ENCODE results near the gene CEBPE. TPM values are rescaled to one million over a fixed set of nuclear protein-coding genes. Genes with fewer than 3 reads are reported as not detected.

The CEBPE gene
- total RNA-seq, 3 donors from 2014 or later = 0.32 TPM; not detected in 2

DNA sequence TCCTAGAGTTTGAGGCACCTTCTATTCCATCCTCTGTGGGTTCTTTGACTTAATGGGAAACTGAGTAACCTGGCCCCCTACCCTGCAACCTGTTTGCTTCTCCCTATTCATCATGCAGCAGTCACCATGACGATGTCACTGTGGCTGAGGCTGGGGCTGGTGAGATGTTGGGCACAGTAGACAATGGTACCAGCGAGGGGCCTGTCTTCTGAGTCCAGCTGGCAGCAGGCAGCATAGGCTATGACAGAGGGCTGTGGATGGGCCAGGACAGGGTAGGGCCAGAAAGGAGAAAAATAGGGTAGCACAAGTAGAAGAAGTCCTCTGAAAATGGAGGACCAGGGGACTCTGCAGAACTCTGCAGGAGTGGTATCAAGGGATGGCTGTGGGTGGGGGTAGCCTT is 16.3 kb downstream of the CEBPE start:
- Histone ChIP-seq H3K36me3 (no peaks in the 10 kb centered on the region), H3K4me3 (no peak overlapping the region), H3K9me3 (no peaks in the 10 kb centered on the region), H3K4me1 (no peaks in the 10 kb centered on the region), H3K27ac (no peak overlapping the region), H3K27me3 (no peaks in the 10 kb centered on the region)
- intact Hi-C loops (cut with DNase I; ENCODE audit: low total_unique reads) = no loop called here
- TF ChIP-seq POLR2A (IDR thresholded peaks at IDR 0.05) (no peak), POLR2AphosphoS5 (IDR thresholded peaks at IDR 0.05) (no peak)
- TF ChIP-seq, protein P1, sequence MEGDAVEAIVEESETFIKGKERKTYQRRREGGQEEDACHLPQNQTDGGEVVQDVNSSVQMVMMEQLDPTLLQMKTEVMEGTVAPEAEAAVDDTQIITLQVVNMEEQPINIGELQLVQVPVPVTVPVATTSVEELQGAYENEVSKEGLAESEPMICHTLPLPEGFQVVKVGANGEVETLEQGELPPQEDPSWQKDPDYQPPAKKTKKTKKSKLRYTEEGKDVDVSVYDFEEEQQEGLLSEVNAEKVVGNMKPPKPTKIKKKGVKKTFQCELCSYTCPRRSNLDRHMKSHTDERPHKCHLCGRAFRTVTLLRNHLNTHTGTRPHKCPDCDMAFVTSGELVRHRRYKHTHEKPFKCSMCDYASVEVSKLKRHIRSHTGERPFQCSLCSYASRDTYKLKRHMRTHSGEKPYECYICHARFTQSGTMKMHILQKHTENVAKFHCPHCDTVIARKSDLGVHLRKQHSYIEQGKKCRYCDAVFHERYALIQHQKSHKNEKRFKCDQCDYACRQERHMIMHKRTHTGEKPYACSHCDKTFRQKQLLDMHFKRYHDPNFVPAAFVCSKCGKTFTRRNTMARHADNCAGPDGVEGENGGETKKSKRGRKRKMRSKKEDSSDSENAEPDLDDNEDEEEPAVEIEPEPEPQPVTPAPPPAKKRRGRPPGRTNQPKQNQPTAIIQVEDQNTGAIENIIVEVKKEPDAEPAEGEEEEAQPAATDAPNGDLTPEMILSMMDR (IDR thresholded peaks at IDR 0.05) = no peak
- DNase-seq (ENCODE audit: low spot score in 2 of 2) = no peak

DNA sequence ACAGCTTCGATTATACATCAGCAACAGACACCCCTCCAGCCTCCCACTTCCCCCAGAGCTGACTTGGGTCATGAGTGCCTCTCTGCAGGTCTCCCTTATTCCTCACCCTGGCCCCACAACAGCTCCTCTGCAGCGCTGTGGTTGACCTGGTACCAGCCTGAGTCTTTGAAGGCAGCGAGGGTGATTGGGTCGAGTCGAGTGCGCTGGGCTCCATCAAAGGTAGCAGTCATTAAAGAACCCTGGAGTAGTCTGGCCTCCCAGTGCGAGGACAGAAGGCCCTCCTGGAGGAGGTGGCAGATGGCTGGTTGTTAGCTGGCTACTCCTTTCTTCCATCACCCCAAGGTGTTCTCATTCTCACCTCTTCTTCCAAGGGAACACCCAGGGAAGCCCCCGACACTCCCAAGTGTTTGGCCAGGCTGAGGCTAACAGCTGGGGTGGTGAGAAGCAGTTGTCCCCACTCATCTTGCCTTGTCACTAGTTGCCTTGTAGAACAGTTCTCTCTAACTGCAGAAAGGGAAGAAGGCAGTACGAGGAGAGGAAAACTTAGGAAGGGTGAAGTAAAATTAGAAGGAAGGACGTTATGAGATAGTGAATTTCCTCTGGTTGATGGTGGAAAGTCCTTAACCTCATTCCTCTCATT is 16.9 kb downstream of the CEBPE start:
- TF ChIP-seq, protein P1 (IDR thresholded peaks at IDR 0.05) = no peak
- TF ChIP-seq POLR2AphosphoS5 (IDR thresholded peaks at IDR 0.05) (no peak), POLR2A (IDR thresholded peaks at IDR 0.05) (no peak)
- intact Hi-C loops (cut with DNase I; ENCODE audit: low total_unique reads) = no loop called here
- H3K9me3 ChIP-seq = no peaks in the 10 kb centered on the region
- DNase-seq (ENCODE audit: low spot score in 2 of 2) = no peak
- H3K27me3 ChIP-seq = no peaks in the 10 kb centered on the region
- no peak overlapping the region for H3K4me3 ChIP-seq
- H3K36me3 ChIP-seq = no peaks in the 10 kb centered on the region
- no peaks in the 10 kb centered on the region for H3K4me1 ChIP-seq
- H3K27ac ChIP-seq = no peak overlapping the region

DNA sequence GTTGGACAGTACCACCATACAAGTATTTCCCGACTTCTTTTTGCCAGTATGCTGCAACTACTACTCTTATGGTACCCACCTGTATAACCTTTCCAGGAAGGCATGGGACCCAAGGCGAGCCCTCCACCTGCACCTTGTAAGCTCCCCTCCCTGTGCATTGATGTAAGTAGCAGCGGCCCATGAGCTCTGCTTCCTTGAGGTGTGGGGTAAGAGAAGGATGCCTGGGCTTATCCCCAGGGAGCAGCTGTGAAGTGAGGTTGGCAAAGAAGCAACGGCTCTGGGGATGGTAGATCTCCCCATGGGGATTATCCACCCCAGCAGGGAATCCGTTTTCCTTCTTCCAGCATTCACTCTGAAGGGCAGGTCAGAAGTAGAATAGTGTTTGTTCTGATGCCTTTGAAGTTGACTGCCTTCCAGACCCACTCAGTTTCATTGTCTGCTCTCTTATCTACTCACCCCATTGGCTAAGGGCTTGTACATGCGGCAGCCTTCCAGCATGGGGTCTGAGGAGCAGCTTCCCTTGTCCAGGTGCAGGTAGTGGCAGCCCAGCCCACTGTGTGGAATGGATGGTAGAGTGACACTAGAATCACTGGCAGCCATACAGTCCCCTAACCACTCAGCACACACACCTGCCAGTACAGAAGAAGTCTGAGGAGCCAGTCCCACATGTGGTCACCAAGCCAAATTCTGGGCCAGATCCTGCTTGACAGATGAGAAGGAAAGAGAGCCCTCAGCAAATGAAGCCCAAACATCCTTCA is 17.7 kb downstream of the CEBPE start:
- no peak for DNase-seq (ENCODE audit: low spot score in 2 of 2)
- TF ChIP-seq, protein P1 (IDR thresholded peaks at IDR 0.05) = no peak
- TF ChIP-seq POLR2A (IDR thresholded peaks at IDR 0.05) (no peak), POLR2AphosphoS5 (IDR thresholded peaks at IDR 0.05) (no peak)
- intact Hi-C loops (cut with DNase I; ENCODE audit: low total_unique reads) = no loop called here

DNA sequence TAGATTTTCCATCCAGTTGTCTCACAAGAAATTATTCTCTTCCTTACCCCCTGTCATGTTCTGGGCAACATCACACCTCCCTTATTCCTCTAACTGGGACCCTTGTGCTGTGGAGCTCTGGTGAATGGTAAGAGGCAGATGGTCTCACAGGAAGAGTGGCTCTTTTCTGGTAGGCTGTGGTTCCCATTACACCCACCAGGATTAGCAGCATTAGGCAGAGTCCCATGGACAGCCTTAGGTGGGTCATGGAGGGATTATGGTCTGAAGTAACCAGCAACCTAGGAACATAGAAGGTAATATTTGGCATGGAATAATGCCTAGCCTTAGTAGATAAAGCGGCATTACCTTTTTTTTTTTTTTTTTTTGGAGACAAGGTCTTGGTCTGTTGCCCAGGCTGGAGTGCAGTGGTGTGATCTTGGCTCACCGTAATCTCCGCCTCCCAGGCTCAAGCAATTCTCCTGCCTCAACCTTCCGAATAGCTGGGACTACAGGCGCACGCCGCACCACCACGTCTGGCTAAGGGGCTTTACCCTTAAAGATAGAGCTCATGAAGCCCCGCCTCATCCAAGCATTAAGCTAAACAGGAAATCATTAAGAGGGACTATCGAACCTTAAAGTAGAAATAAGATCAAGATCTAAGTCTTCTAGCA is 19.7 kb downstream of the CEBPE start:
- Histone ChIP-seq H3K27me3 (no peaks in the 10 kb centered on the region), H3K9me3 (no peaks in the 10 kb centered on the region), H3K27ac (no peak overlapping the region), H3K36me3 (no peaks in the 10 kb centered on the region), H3K4me1 (peaks cover 0 to 3% of the 10 kb centered on the region in 2 donors), H3K4me3 (no peak overlapping the region)
- TF ChIP-seq POLR2A (IDR thresholded peaks at IDR 0.05) = no peak
- TF ChIP-seq, protein P1 (IDR thresholded peaks at IDR 0.05) = no peak
- TF ChIP-seq POLR2AphosphoS5 (IDR thresholded peaks at IDR 0.05) = no peak
- intact Hi-C loops (cut with DNase I; ENCODE audit: low total_unique reads) = no loop called here
- no peak for DNase-seq (ENCODE audit: low spot score in 2 of 2)

More for the DNA sequence above, 17.7 kb downstream of the CEBPE start:
- no peak overlapping the region for H3K4me3 ChIP-seq
- no peaks in the 10 kb centered on the region for H3K36me3 ChIP-seq
- peaks cover 0 to 3% of the 10 kb centered on the region in 2 donors for H3K4me1 ChIP-seq
- H3K9me3 ChIP-seq = no peaks in the 10 kb centered on the region
- no peak overlapping the region for H3K27ac ChIP-seq
- no peaks in the 10 kb centered on the region for H3K27me3 ChIP-seq

DNA sequence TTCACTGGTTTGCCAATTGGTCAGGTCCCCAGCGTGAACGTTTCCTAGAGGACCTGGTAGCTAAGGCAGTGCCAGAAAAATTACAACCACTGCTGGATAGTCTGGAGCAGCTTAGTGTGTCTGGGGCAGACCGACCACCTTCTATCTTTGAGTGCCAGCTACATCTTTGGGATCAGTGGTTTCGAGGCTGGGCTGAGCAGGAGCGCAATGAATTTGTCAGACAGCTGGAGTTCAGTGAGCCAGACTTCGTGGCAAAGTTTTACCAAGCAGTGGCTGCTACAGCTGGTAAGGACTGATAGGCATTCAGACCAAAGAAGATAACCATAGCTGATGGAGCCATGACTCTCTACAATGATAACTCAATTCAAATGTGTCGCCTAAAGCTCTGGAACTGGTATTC is 21.3 kb downstream of the CEBPE start:
- peaks cover 0 to 13% of the 10 kb centered on the region in 2 donors for H3K4me1 ChIP-seq
- intact Hi-C loops (cut with DNase I; ENCODE audit: low total_unique reads) = no loop called here
- H3K27me3 ChIP-seq = no peaks in the 10 kb centered on the region
- no peak overlapping the region for H3K4me3 ChIP-seq
- H3K9me3 ChIP-seq = no peaks in the 10 kb centered on the region
- H3K27ac ChIP-seq = no peak overlapping the region
- H3K36me3 ChIP-seq = no peaks in the 10 kb centered on the region
- TF ChIP-seq POLR2A (IDR thresholded peaks at IDR 0.05) = no peak
- DNase-seq (ENCODE audit: low spot score in 2 of 2) = no peak

Measured in breast epithelium (tissue), 4 donors.